ENCODE results near the gene CRLF2. TPM values are rescaled to one million over a fixed set of nuclear protein-coding genes. Genes with fewer than 3 reads are reported as not detected.
"Not testable (repeated sequence)": the region's sequence is repeated elsewhere in the genome, so short reads cannot be mapped to it uniquely, and the experiment has no call there.

The CRLF2 gene
- total RNA-seq, 1 donor from 2014 or later: not detected

GRCh38 chrX:1164322-1165288 lies 47.8 kb downstream of the CRLF2 start:
- H3K4me1 Mint-ChIP-seq (ENCODE audit: unreplicated experiment): peaks cover 3% of the 10 kb centered on the region
- peak; percentile 77 for DNase-seq (ENCODE audit: extremely low spot score, unreplicated experiment)
- no peak for TF ChIP-seq CTCF (IDR thresholded peaks at IDR 0.05)
- no peaks in the 10 kb centered on the region for H3K36me3 Mint-ChIP-seq (ENCODE audit: unreplicated experiment)
- peaks cover 2% of the 10 kb centered on the region for H3K27me3 Mint-ChIP-seq (ENCODE audit: unreplicated experiment)
- no peak overlapping the region for H3K27ac Mint-ChIP-seq (ENCODE audit: unreplicated experiment)
- H3K9me3 Mint-ChIP-seq (ENCODE audit: unreplicated experiment): no peaks in the 10 kb centered on the region
- H3K4me3 Mint-ChIP-seq (ENCODE audit: unreplicated experiment): no peak overlapping the region

GRCh38 chrX:1163231-1163630 lies 49.2 kb downstream of the CRLF2 start:
- TF ChIP-seq CTCF (IDR thresholded peaks at IDR 0.05): no peak
- peak; percentile 46 for DNase-seq (ENCODE audit: extremely low spot score, unreplicated experiment)
- Mint-ChIP-seq H3K4me1 (ENCODE audit: unreplicated experiment) (peaks cover 3% of the 10 kb centered on the region), H3K36me3 (ENCODE audit: unreplicated experiment) (no peaks in the 10 kb centered on the region), H3K9me3 (ENCODE audit: unreplicated experiment) (no peaks in the 10 kb centered on the region), H3K27me3 (ENCODE audit: unreplicated experiment) (peaks cover 2% of the 10 kb centered on the region), H3K4me3 (ENCODE audit: unreplicated experiment) (no peak overlapping the region), H3K27ac (ENCODE audit: unreplicated experiment) (no peak overlapping the region)

DNA sequence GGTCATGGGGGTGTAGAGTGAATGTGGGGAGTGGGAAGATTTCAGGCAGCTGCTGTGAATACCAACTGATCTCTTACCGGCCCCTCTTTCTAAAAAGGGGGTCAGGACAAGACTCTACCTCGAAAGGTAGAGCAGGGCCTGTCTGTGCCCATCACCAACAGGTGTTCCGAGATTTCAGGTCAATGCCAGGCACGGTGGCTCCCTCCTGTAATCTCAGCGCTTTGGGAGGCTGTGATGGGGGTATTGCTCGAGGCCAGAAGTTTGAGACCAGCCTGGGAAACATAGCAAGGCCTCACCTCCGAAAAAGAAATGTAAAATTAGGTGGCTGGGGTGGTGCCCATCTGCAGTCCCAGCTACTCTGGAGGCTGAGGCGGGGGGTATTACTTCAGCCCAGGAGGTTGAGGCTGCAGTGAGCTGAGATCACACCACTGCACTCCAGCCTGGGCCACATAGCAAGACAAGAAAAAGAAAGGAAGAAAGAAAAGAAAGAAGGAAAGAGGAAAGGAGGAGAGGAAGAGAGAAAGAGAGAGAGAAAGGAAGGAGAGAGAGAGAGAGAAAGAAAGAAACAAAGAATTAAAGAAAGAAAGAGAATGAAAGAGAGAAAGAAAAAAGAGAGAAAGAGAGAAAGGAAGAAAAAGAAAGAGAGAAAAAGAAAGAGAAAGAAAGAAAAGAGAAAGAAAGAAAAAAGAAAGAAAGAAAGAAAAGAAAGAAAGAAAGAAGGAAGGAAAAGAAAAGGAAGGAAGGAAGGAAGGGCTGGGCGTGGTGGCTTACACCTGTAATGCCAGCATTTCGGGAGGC lies 50.1 kb downstream of the CRLF2 start:
- no peak for TF ChIP-seq CTCF (IDR thresholded peaks at IDR 0.05)
- H3K36me3 Mint-ChIP-seq (ENCODE audit: unreplicated experiment): no peaks in the 10 kb centered on the region
- peaks cover 2% of the 10 kb centered on the region for H3K27me3 Mint-ChIP-seq (ENCODE audit: unreplicated experiment)
- peaks cover 3% of the 10 kb centered on the region for H3K4me1 Mint-ChIP-seq (ENCODE audit: unreplicated experiment)
- H3K9me3 Mint-ChIP-seq (ENCODE audit: unreplicated experiment): no peaks in the 10 kb centered on the region
- DNase-seq (ENCODE audit: extremely low spot score, unreplicated experiment): peak; percentile 56
- H3K27ac Mint-ChIP-seq (ENCODE audit: unreplicated experiment): no peak overlapping the region
- no peak overlapping the region for H3K4me3 Mint-ChIP-seq (ENCODE audit: unreplicated experiment)

DNA sequence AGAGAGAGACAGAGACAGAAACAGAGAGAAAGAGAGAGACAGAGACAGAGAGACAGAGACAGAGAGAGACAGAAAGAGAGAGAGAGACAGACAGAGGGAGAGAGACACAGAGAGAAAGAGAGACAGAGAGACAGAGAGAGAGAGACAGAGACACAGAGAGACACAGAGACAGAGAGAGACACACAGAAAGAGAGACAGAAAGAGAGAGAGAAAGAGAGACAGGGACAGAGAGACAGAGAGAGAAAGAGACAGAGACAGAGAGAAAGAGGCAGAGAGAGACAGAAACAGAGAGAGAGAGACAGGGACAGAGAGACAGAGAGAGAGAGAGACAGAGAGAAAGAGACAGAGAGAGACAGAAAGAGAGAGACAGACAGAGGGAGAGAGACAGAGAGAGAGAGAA lies 52.9 kb downstream of the CRLF2 start:
- H3K4me1 Mint-ChIP-seq (ENCODE audit: unreplicated experiment): no peaks in the 10 kb centered on the region
- no peak for DNase-seq (ENCODE audit: extremely low spot score, unreplicated experiment)
- no peak overlapping the region for H3K4me3 Mint-ChIP-seq (ENCODE audit: unreplicated experiment)
- H3K27ac Mint-ChIP-seq (ENCODE audit: unreplicated experiment): no peak overlapping the region
- TF ChIP-seq CTCF (IDR thresholded peaks at IDR 0.05): no peak
- no peaks in the 10 kb centered on the region for H3K9me3 Mint-ChIP-seq (ENCODE audit: unreplicated experiment)
- peaks cover 2% of the 10 kb centered on the region for H3K27me3 Mint-ChIP-seq (ENCODE audit: unreplicated experiment)
- H3K36me3 Mint-ChIP-seq (ENCODE audit: unreplicated experiment): no peaks in the 10 kb centered on the region

DNA sequence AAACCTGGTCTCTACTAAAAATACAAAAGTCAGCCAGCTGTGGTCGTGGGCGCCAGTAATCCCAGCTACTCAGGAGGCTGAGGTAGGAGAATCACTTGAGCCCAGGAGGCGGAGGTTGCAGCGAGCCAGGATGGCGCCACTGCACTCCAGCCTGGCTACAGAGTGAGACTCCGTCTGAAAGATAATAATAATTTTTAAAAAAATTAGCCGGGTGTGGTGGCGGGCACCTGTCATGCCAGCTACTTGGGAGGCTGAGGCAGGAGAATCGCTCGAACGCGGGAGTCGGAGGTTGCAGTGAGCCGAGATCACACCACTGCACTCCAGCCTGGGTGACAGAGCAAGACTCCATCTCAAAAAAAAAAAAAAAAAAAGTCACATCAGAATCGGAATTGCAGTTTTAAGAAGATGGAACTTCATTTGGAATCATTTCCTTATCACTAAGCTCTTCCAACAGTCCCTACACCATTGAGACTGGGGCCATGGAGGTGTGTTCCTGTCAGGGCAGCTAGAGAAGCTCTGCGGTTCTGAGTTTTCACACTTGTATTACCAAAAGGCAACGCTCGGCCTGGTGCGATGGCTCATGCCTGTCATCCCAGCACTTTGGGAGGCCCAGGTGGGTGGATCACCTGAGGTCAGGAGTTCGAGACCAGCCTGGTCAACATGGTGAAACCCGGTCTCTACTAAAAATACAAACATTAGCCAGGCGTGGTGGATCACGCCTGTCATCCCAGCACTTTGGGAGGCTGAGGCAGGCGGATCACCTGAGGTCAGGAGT lies 55.6 kb downstream of the CRLF2 start:
- H3K27ac Mint-ChIP-seq (ENCODE audit: unreplicated experiment); H3K27me3 Mint-ChIP-seq (ENCODE audit: unreplicated experiment); H3K9me3 Mint-ChIP-seq (ENCODE audit: unreplicated experiment); H3K4me1 Mint-ChIP-seq (ENCODE audit: unreplicated experiment); H3K4me3 Mint-ChIP-seq (ENCODE audit: unreplicated experiment); H3K36me3 Mint-ChIP-seq (ENCODE audit: unreplicated experiment): not testable (repeated sequence)
- DNase-seq (ENCODE audit: extremely low spot score, unreplicated experiment): peak; percentile 48

Measured in osteocyte (in vitro differentiated cells).